ENCODE measurements around the gene SFXN4.

Gene SFXN4

DNA sequence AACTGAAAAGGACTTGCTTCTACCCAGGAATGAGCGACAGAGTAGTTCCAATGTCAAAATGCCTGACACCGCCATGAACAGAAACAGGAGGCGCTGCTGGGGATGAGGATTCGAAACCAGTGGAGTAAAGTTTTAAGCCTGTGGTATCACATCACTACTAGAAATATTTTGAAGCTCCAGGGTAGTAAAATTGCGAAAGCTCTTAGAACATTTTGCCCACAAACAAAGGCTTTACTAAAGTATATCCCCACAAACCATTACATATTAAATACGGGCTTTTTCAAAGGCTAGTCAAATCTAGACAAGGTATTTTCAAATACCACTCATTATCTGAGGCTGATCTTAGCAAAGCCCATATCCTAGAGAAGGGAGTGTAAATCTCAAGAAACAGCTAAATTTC is 10.7 kb upstream of the SFXN4 start:
- TF ChIP-seq, protein P1, sequence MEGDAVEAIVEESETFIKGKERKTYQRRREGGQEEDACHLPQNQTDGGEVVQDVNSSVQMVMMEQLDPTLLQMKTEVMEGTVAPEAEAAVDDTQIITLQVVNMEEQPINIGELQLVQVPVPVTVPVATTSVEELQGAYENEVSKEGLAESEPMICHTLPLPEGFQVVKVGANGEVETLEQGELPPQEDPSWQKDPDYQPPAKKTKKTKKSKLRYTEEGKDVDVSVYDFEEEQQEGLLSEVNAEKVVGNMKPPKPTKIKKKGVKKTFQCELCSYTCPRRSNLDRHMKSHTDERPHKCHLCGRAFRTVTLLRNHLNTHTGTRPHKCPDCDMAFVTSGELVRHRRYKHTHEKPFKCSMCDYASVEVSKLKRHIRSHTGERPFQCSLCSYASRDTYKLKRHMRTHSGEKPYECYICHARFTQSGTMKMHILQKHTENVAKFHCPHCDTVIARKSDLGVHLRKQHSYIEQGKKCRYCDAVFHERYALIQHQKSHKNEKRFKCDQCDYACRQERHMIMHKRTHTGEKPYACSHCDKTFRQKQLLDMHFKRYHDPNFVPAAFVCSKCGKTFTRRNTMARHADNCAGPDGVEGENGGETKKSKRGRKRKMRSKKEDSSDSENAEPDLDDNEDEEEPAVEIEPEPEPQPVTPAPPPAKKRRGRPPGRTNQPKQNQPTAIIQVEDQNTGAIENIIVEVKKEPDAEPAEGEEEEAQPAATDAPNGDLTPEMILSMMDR (conservative IDR thresholded peaks at IDR 0.05; ENCODE audit: control insufficient read depth, insufficient read depth, low read depth, low read length): no peak
- no peak overlapping the region for H3K4me3 ChIP-seq (ENCODE audit: control insufficient read depth, low read depth, low read length)
- peak; percentile 23 for DNase-seq (ENCODE audit: low read depth)

DNA sequence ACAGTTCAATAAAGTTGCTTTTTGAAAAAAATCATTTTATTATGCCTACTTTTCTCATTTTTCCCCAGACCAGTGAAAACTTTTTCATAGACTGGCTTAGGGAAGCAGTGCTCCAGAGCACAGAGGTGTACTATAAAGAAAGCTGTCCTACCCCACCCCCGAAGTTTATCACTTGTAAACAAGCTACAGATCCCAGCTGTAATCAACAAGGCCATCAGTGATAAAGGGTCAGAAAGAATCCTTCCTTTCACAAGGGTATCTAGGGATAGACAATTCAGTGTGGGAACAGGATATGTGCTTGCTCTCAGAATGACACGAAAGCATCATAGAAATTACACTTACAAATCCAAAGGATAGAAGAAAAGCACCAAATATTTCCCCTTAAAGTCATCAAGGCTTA is 8.6 kb upstream of the SFXN4 start:
- DNase-seq (ENCODE audit: low read depth): no peak
- TF ChIP-seq, protein P1 (conservative IDR thresholded peaks at IDR 0.05; ENCODE audit: control insufficient read depth, insufficient read depth, low read depth, low read length): no peak
- H3K4me3 ChIP-seq (ENCODE audit: control insufficient read depth, low read depth, low read length): no peak overlapping the region

DNA sequence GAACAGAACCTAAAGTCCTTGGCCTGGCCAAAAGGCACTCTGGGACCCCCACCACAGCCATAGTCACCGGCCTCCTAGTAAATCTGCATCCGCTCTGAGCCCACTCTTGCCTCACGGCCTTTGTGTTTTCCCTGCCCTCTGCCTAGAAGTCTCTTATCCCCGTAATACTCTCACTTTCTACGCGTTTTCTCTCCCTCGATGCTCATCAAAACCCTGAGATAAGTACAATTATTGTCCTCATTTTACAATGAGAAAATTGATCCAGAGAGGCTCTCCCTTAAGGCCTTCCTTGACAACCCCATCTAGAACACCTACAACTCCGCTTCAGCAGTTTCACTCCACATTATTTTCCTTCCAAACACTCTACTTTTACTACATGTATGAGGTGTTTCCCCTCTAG is 1.5 kb upstream of the SFXN4 start:
- no peak overlapping the region for H3K4me3 ChIP-seq (ENCODE audit: control insufficient read depth, low read depth, low read length)
- TF ChIP-seq, protein P1 (conservative IDR thresholded peaks at IDR 0.05; ENCODE audit: control insufficient read depth, insufficient read depth, low read depth, low read length): no peak
- DNase-seq (ENCODE audit: low read depth): no peak

DNA sequence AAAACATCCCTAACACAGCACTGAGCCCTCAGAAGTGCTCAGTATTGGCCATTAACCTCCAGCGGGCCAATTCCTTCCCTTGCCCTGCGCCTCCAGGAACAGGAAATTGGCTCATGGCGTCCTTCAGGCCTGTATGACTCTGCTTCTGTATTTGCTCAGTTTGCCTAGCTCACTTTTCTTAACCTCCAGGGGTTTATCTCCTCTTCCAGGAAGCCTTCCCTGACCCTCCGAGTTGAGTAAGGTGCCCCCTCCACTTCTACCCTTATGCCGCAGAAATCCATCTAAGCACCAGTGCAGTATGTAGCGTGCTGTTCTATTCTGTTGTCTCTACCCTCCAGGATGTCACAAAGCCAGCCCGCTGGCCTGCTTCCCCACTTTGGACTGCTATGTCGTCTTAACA is 1.1 kb upstream of the SFXN4 start:
- no peak overlapping the region for H3K4me3 ChIP-seq (ENCODE audit: control insufficient read depth, low read depth, low read length)
- TF ChIP-seq, protein P1 (conservative IDR thresholded peaks at IDR 0.05; ENCODE audit: control insufficient read depth, insufficient read depth, low read depth, low read length): no peak
- no peak for DNase-seq (ENCODE audit: low read depth)

DNA sequence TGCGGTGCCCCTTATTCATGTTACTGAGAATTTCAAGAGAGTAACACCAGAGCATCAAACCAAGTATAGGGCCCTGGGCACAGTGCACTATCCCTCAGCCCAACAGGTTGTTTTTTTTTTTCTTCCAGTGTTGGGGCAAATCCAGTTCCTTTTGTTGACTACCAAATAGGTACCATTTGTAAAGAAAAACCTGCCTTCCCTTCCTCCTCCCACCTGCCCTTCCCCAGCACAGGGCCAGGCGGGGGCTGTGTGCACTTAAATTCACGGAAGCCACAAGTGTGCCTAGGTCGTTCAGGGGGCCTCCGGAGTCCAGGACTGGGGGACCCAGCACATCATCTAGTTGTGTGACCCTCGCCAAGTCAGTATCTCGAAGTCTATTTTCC is 595 bp upstream of the SFXN4 start:
- H3K4me3 ChIP-seq (ENCODE audit: control insufficient read depth, low read depth, low read length): peak overlapping the region; percentile 73
- TF ChIP-seq, protein P1 (conservative IDR thresholded peaks at IDR 0.05; ENCODE audit: control insufficient read depth, insufficient read depth, low read depth, low read length): no peak
- DNase-seq (ENCODE audit: low read depth): no peak

DNA sequence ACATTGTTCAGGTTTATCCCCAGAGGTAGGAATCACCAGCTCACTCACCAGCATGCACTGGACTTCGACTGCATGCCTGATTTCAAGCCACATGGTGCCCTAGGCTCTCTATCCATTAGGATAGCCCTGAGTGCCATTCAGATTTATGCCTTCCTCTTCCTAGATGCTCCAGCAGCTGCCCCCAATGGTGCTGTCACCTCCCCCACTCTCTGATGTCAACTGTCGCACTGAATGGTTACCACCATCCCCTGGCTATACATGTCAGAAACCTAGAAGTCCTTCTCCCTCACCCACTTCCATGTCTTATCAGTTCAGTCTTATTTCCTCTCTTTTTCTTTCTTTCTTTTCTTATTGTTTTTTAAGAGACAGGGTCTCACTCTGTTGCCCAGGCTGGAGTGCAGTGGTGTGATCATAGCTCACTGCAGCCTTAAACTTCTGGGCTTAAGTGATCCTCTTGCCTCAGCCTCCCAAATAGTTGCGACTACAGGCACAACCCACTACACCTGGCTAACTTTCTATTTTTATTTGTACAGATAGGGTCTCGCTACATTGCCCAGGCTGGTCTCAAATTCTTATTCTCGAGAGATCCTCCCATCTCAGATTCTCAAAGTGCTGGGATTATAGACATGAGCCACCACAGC is 2.9 kb downstream of the SFXN4 start:
- DNase-seq (ENCODE audit: low read depth): no peak
- H3K4me3 ChIP-seq (ENCODE audit: control insufficient read depth, low read depth, low read length): no peak overlapping the region
- TF ChIP-seq, protein P1 (conservative IDR thresholded peaks at IDR 0.05; ENCODE audit: control insufficient read depth, insufficient read depth, low read depth, low read length): no peak

All from fibroblast of mammary gland (primary cell).